Liver (tissue), 9 donors: ENCODE measurements around the gene C21orf58. TPM values are rescaled to one million over a fixed set of nuclear protein-coding genes. Genes with fewer than 3 reads are reported as not detected.

Source experiments
- DNase-seq: peaks from one replicate; pipeline ENCODE4 v3.0.0-alpha.2; 2017; ENCODE audit warnings: low spot score
- H3K27ac ChIP-seq, 2 donors: one replicate each; pipeline ENCODE4 v1.7.0; 2013; ENCODE audit warnings: inconsistent platforms in 2 of 2, low read length in 2 of 2, control low read depth in 1 of 2, low read depth in 1 of 2, mild to moderate bottlenecking in 1 of 2
- H3K27me3 ChIP-seq, 4 donors: one replicate each; pipeline versions ENCODE4 v1.6.1 to v1.7.0; 2013; ENCODE audit warnings: low read length in 3 of 4, inconsistent platforms in 1 of 4, mild to moderate bottlenecking in 1 of 4, moderate library complexity in 1 of 4; ENCODE audit not compliant: control insufficient read depth in 4 of 4, insufficient read depth in 4 of 4
- H3K36me3 ChIP-seq, 4 donors: one replicate each; pipeline versions ENCODE4 v1.6.1 to v1.7.0; 2013; ENCODE audit warnings: low read length in 3 of 4, mild to moderate bottlenecking in 3 of 4, low read depth in 1 of 4, moderate library complexity in 1 of 4; ENCODE audit not compliant: control insufficient read depth in 4 of 4, insufficient read depth in 3 of 4
- H3K4me1 ChIP-seq, 4 donors: one replicate each; pipeline versions ENCODE4 v1.6.1 to v1.7.0; 2013; ENCODE audit warnings: low read length in 3 of 4, mild to moderate bottlenecking in 3 of 4, moderate library complexity in 1 of 4; ENCODE audit not compliant: control insufficient read depth in 4 of 4, insufficient read depth in 4 of 4
- H3K4me3 ChIP-seq, 3 donors: one replicate each; pipeline versions ENCODE4 v1.6.1 to v1.7.0; 2013; ENCODE audit warnings: low read length in 3 of 3, control low read depth in 1 of 3, low read depth in 1 of 3, mild to moderate bottlenecking in 1 of 3
- H3K9ac ChIP-seq, 2 donors: one replicate each; pipeline ENCODE4 v1.7.0; 2013; ENCODE audit warnings: low read length in 2 of 2, mild to moderate bottlenecking in 2 of 2, moderate library complexity in 2 of 2, control low read depth in 1 of 2, low read depth in 1 of 2
- H3K9me3 ChIP-seq, 4 donors: one replicate each; pipeline versions ENCODE4 v1.6.1 to v1.7.0; 2013; ENCODE audit warnings: low read length in 3 of 4; ENCODE audit not compliant: control insufficient read depth in 4 of 4
- EGR1 ChIP-seq, 2 donors: IDR thresholded peaks; 2 replicates each; pipeline ENCODE4 v1.6.1; 2016 to 2018; ENCODE audit warnings: antibody characterized with exemption in 2 of 2, low read depth in 2 of 2
- GABPA ChIP-seq, 2 donors: IDR thresholded peaks in 1 of 2; conservative IDR thresholded peaks in 1 of 2; 2 replicates each; pipeline ENCODE4 v1.6.1; 2016; ENCODE audit warnings: antibody characterized with exemption in 2 of 2, mild to moderate bottlenecking in 1 of 2, moderate library complexity in 1 of 2
- HNF4A ChIP-seq, 2 donors: conservative IDR thresholded peaks; 2 replicates each; pipeline ENCODE4 v1.6.1; 2016; ENCODE audit warnings: antibody characterized with exemption in 2 of 2, mild to moderate bottlenecking in 2 of 2
- SP1 ChIP-seq: IDR thresholded peaks from 2 replicates; pipeline ENCODE4 v1.6.1; 2018; ENCODE audit warnings: antibody characterized with exemption, mild to moderate bottlenecking
- WGBS: extraction: QIAGEN DNeasy Blood & Tissue Kit; methylation state at CpG from one replicate; pipeline ENCODE4 v1.1.7; 2013; 5-methylcytosine and 5-hydroxymethylcytosine counted together
- polyA plus RNA-seq, 2 donors: library from polyadenylated mRNA; stranded (reverse) in 1 of 2; unstranded in 1 of 2; fragments of 200-250 nt in 1 of 2; fragments of >200 nt in 1 of 2; fragmentation: Nextera tagmentation in 1 of 2; extraction: Ambion mirVana in 1 of 2; gene quantifications; one replicate each; pipeline versions ENCODE4 v1.2.1 to v1.2.3, GENCODE V29; 2013 to 2015
- total RNA-seq, 2 donors: library from RNA; depleted of rRNA; stranded (reverse); fragments of >200 nt; gene quantifications; one replicate each; pipeline ENCODE4 v1.2.3, GENCODE V29; 2014
- TF ChIP-seq, protein P1 (sequence below): IDR thresholded peaks from 2 replicates; pipeline ENCODE4 v1.6.1; 2016; ENCODE audit warnings: antibody characterized with exemption
- TF ChIP-seq, protein P2 (sequence below): IDR thresholded peaks from 2 replicates; pipeline ENCODE4 v1.6.1; 2016; ENCODE audit warnings: antibody characterized with exemption
- TF ChIP-seq, protein P3 (sequence below): fragments of 150-350 bp; IDR thresholded peaks from 2 replicates; pipeline ENCODE4 v1.5.1; 2017; ENCODE audit warnings: improper control_type of control experiment, low read depth, low read length; ENCODE audit not compliant: missing input control
- donor health status: healthy.
- donor health status: healthy.
- donor health status: healthy.
- donor health status: healthy.
- donor health status: healthy.

Gene C21orf58
- total and polyA plus RNA-seq, 4 donors, result 0.59 to 17.7 (median 0.68) TPM

DNA sequence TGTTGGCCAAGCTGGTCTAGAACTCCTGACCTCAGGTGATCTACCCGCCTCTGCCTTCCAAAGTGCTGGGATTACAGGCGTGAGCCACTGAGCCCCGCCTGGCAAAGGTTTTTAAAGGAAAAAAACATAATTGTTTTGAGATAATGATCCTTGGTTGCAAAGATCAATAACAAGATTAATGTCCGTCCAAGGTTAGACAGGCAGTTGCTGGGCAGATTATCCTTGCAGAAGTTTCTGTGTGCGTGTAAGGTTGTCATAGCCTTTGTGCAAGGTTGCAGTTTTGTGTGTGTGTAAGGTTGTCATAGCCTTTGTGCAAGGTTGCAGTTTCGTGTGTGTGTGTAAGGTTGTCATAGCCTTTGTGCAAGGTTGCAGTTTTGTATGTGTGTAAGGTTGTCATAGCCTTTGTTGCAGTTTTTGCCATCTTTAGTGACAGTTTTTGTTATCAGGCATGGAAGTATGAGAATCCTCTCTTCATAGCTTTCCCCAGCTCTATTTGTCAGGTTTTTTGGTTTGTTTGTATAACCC is 34.0 kb downstream of the C21orf58 start:
- TF ChIP-seq GABPA (IDR thresholded peaks at IDR 0.05 in 1 of 2, conservative IDR thresholded peaks at IDR 0.05 in 1 of 2), result no peak
- TF ChIP-seq, protein P1, sequence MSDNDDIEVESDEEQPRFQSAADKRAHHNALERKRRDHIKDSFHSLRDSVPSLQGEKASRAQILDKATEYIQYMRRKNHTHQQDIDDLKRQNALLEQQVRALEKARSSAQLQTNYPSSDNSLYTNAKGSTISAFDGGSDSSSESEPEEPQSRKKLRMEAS, result no peak
- Histone ChIP-seq H3K27ac (no peak overlapping the region), H3K36me3 (peaks cover 0 to 7% (median 0%) of the 10 kb centered on the region in 4 donors), H3K9ac (no peak overlapping the region), H3K4me1 (peaks cover 6 to 18% (median 14%) of the 10 kb centered on the region in 4 donors), H3K27me3 (no peaks in the 10 kb centered on the region), H3K4me3 (no peak overlapping the region), H3K9me3 (no peaks in the 10 kb centered on the region)
- DNase-seq, result no peak
- WGBS, result 88% methylated on average over 6 of the region's 6 CpGs

DNA sequence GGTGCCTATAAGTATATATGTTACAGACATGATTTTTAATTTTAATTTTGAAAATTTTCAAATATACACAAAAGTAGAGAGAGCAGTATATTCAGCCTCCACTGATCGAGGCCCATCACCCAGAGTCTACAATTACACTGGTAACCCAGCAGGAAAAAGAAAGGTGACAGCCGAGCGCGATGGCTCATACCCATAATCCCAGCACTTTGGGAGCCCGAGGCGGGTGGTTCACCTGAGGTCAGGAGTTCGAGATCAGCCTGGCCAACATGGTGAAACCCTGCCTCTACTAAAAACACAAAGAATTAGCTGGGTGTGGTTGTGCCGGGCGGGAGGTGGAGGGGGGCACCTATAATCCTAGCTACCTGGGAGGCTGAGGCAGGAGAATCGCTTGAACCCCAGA is 36.1 kb downstream of the C21orf58 start:
- no peaks in the 10 kb centered on the region for H3K9me3 ChIP-seq
- no peak overlapping the region for H3K27ac ChIP-seq
- no peak overlapping the region for H3K4me3 ChIP-seq
- no peak for DNase-seq
- H3K36me3 ChIP-seq, result peaks cover 0 to 9% (median 2%) of the 10 kb centered on the region in 4 donors
- TF ChIP-seq, protein P1, result no peak
- no peak for TF ChIP-seq EGR1 (IDR thresholded peaks at IDR 0.05; ENCODE audit: low read depth in 2 of 2)
- 94% methylated on average over 10 of the region's 10 CpGs for WGBS
- H3K27me3 ChIP-seq, result no peaks in the 10 kb centered on the region
- no peak overlapping the region for H3K9ac ChIP-seq
- peaks cover 10 to 34% (median 31%) of the 10 kb centered on the region in 4 donors for H3K4me1 ChIP-seq

DNA sequence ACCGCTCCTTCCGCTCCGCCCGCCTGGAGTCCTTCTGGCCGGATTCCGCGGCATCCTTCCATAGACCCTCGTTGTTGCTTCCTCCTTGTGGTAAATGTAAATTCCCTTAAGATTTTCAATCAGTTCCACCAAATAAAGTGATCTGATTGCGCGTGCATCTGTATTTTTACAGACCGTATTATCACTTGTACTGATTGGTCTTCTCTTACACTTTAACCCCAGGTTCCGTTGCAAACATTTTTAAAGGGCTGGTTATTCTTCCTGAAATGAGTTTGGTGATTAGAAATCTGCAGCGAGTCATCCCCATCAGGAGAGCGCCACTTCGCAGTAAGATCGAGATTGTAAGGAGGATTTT is 37.0 kb downstream of the C21orf58 start:
- H3K9me3 ChIP-seq, result no peaks in the 10 kb centered on the region
- DNase-seq, result no peak
- peak overlapping the region; percentile 96 for H3K27ac ChIP-seq
- H3K36me3 ChIP-seq, result peaks cover 0 to 8% (median 3%) of the 10 kb centered on the region in 4 donors
- H3K4me3 ChIP-seq, result peak overlapping the region; percentile 92 to 96 (median 95)
- WGBS, result under 1% methylated on average over 16 of the region's 16 CpGs
- peak overlapping the region; percentile 81 to 94 for H3K9ac ChIP-seq
- no peaks in the 10 kb centered on the region for H3K27me3 ChIP-seq
- H3K4me1 ChIP-seq, result peaks cover 10 to 34% (median 31%) of the 10 kb centered on the region in 4 donors
- TF ChIP-seq, protein P2, sequence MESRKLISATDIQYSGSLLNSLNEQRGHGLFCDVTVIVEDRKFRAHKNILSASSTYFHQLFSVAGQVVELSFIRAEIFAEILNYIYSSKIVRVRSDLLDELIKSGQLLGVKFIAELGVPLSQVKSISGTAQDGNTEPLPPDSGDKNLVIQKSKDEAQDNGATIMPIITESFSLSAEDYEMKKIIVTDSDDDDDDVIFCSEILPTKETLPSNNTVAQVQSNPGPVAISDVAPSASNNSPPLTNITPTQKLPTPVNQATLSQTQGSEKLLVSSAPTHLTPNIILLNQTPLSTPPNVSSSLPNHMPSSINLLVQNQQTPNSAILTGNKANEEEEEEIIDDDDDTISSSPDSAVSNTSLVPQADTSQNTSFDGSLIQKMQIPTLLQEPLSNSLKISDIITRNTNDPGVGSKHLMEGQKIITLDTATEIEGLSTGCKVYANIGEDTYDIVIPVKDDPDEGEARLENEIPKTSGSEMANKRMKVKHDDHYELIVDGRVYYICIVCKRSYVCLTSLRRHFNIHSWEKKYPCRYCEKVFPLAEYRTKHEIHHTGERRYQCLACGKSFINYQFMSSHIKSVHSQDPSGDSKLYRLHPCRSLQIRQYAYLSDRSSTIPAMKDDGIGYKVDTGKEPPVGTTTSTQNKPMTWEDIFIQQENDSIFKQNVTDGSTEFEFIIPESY, result no peak
- TF ChIP-seq, protein P3, sequence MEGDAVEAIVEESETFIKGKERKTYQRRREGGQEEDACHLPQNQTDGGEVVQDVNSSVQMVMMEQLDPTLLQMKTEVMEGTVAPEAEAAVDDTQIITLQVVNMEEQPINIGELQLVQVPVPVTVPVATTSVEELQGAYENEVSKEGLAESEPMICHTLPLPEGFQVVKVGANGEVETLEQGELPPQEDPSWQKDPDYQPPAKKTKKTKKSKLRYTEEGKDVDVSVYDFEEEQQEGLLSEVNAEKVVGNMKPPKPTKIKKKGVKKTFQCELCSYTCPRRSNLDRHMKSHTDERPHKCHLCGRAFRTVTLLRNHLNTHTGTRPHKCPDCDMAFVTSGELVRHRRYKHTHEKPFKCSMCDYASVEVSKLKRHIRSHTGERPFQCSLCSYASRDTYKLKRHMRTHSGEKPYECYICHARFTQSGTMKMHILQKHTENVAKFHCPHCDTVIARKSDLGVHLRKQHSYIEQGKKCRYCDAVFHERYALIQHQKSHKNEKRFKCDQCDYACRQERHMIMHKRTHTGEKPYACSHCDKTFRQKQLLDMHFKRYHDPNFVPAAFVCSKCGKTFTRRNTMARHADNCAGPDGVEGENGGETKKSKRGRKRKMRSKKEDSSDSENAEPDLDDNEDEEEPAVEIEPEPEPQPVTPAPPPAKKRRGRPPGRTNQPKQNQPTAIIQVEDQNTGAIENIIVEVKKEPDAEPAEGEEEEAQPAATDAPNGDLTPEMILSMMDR, result peak; percentile 3
- TF ChIP-seq HNF4A (conservative IDR thresholded peaks at IDR 0.05) (no peak), EGR1 (IDR thresholded peaks at IDR 0.05; ENCODE audit: low read depth in 2 of 2) (no peak), SP1 (no peak)
